ENCODE data around the gene PLXNB3.

DNA sequence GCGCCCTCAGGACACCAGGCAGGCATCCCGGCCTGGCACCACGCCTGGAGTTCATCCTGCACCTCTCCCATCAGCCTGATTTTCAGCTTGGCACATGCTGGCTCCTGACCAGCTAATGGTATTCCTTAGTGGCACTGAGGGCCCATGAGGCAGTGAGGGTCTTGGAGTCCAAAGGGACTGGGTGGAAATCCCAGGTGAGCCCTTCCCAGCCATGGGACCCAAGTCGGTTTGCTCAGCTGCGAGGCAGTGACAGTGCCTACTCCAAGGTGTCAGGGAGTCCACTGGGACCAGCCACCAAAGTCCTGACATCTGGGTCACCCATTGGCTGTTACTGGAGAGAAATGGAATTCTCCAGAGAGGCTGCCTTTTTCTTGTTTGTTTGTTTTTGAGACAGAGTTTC is 35.3 kb downstream of the PLXNB3 start:
- TF ChIP-seq, protein P1, sequence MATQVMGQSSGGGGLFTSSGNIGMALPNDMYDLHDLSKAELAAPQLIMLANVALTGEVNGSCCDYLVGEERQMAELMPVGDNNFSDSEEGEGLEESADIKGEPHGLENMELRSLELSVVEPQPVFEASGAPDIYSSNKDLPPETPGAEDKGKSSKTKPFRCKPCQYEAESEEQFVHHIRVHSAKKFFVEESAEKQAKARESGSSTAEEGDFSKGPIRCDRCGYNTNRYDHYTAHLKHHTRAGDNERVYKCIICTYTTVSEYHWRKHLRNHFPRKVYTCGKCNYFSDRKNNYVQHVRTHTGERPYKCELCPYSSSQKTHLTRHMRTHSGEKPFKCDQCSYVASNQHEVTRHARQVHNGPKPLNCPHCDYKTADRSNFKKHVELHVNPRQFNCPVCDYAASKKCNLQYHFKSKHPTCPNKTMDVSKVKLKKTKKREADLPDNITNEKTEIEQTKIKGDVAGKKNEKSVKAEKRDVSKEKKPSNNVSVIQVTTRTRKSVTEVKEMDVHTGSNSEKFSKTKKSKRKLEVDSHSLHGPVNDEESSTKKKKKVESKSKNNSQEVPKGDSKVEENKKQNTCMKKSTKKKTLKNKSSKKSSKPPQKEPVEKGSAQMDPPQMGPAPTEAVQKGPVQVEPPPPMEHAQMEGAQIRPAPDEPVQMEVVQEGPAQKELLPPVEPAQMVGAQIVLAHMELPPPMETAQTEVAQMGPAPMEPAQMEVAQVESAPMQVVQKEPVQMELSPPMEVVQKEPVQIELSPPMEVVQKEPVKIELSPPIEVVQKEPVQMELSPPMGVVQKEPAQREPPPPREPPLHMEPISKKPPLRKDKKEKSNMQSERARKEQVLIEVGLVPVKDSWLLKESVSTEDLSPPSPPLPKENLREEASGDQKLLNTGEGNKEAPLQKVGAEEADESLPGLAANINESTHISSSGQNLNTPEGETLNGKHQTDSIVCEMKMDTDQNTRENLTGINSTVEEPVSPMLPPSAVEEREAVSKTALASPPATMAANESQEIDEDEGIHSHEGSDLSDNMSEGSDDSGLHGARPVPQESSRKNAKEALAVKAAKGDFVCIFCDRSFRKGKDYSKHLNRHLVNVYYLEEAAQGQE (IDR thresholded peaks at IDR 0.05; ENCODE audit: insufficient read depth in 1 of 2, low read depth in 2 of 2, low read length in 2 of 2) = no peak
- no peak for TF ChIP-seq SIN3A (IDR thresholded peaks at IDR 0.05; ENCODE audit: borderline replicate concordance, insufficient read depth, low read length)

Data from PFSK-1 (cell line).